HepG2 (cell line): Measurements from ENCODE around the gene ABCC8.

Experiments used
- ATF2 ChIP-seq: sonication (generic); formaldehyde crosslinking; IDR thresholded peaks from 2 replicates; pipeline ENCODE4 v1.4.0; 2020; ENCODE audit warnings: missing genetic modification reagents
- CBX2 ChIP-seq, 2 experiments: fragments of 200-600 bp in 1 of 2; sonication (generic); formaldehyde crosslinking in 1 of 2; IDR thresholded peaks; 2 replicates each; pipeline versions ENCODE4 v1.7.0 to v1.8.1; 2018 to 2022; ENCODE audit warnings: low read depth in 2 of 2, low read length in 1 of 2, mild to moderate bottlenecking in 1 of 2, missing genetic modification reagents in 1 of 2
- CTCF ChIP-seq: sonication (generic); formaldehyde crosslinking; IDR thresholded peaks from 2 replicates; pipeline ENCODE4 v1.5.0; 2020; ENCODE audit warnings: mild to moderate bottlenecking, missing genetic modification reagents, moderate library complexity
- NR2C2 ChIP-seq: sonication (generic); formaldehyde crosslinking; IDR thresholded peaks from 2 replicates; pipeline ENCODE4 v1.4.0; 2020; ENCODE audit warnings: missing genetic modification reagents, mild to moderate bottlenecking, moderate library complexity, borderline replicate concordance
- POLR2A ChIP-seq, 2 experiments: IDR thresholded peaks; 2 replicates each; pipeline ENCODE4 v1.6.1; 2011; ENCODE audit warnings: low read depth in 2 of 2, low read length in 2 of 2, mild to moderate bottlenecking in 1 of 2, moderate library complexity in 1 of 2; ENCODE audit not compliant: insufficient read depth in 1 of 2
- PRPF4 ChIP-seq: fragments of 200-400 bp; formaldehyde crosslinking; IDR thresholded peaks from 2 replicates; pipeline ENCODE4 v1.6.1; 2016; ENCODE audit warnings: low read length, low read depth; ENCODE audit not compliant: poor library complexity, severe bottlenecking
- ZBTB37 ChIP-seq: sonication (generic); formaldehyde crosslinking; IDR thresholded peaks from 2 replicates; pipeline ENCODE4 v1.4.0; 2020; ENCODE audit warnings: mild to moderate bottlenecking, missing genetic modification reagents
- ZNF792 ChIP-seq: IDR thresholded peaks from 2 replicates; pipeline ENCODE4 v1.6.1; 2016
- TF ChIP-seq, protein P1 (sequence below): sonication (generic); formaldehyde crosslinking; conservative IDR thresholded peaks from 2 replicates; pipeline ENCODE4 v1.4.0; 2020; ENCODE audit warnings: missing genetic modification reagents
- TF ChIP-seq, protein P2 (sequence below): sonication (generic); formaldehyde crosslinking; IDR thresholded peaks from 2 replicates; pipeline ENCODE4 v1.4.0; 2020; ENCODE audit warnings: missing genetic modification reagents
- TF ChIP-seq, protein P3 (sequence below), 2 experiments: sonication (generic) in 1 of 2; formaldehyde crosslinking in 1 of 2; IDR thresholded peaks; 2 replicates each; pipeline versions ENCODE4 v1.5.1 to v1.6.1; 2011 to 2020; ENCODE audit warnings: borderline replicate concordance in 1 of 2, low read depth in 1 of 2, low read length in 1 of 2, mild to moderate bottlenecking in 1 of 2, missing genetic modification reagents in 1 of 2, moderate library complexity in 1 of 2

DNA sequence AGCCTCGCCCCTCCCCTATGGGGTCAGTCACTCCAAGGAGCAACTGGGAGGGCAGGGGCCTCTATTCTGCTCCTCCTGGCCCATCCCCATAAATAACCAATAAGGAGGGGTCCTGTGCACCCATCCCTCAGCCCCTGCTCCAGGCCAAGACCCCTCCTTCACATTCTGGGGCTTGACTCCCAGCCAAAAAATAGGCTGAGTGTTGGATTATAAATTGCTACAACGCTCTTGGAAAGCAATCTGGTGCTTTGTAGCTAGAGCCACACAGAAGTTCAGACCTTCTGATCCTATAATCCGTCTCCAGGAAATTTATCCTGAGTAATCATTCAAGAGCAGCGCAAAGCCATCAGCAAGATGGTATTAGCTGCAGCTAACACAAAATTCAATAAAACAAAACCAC is 42.5 kb downstream of the ABCC8 start:
- no peak for TF ChIP-seq PRPF4
- no peak for TF ChIP-seq POLR2A (IDR thresholded peaks at IDR 0.05; ENCODE audit: insufficient read depth in 1 of 2, low read depth in 2 of 2, low read length in 2 of 2)
- TF ChIP-seq, protein P1, sequence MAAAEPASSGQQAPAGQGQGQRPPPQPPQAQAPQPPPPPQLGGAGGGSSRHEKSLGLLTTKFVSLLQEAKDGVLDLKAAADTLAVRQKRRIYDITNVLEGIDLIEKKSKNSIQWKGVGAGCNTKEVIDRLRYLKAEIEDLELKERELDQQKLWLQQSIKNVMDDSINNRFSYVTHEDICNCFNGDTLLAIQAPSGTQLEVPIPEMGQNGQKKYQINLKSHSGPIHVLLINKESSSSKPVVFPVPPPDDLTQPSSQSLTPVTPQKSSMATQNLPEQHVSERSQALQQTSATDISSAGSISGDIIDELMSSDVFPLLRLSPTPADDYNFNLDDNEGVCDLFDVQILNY (CRISPR knock-in tag) = no peak
- TF ChIP-seq ZNF792 (CRISPR knock-in tag) = no peak
- TF ChIP-seq, protein P2, sequence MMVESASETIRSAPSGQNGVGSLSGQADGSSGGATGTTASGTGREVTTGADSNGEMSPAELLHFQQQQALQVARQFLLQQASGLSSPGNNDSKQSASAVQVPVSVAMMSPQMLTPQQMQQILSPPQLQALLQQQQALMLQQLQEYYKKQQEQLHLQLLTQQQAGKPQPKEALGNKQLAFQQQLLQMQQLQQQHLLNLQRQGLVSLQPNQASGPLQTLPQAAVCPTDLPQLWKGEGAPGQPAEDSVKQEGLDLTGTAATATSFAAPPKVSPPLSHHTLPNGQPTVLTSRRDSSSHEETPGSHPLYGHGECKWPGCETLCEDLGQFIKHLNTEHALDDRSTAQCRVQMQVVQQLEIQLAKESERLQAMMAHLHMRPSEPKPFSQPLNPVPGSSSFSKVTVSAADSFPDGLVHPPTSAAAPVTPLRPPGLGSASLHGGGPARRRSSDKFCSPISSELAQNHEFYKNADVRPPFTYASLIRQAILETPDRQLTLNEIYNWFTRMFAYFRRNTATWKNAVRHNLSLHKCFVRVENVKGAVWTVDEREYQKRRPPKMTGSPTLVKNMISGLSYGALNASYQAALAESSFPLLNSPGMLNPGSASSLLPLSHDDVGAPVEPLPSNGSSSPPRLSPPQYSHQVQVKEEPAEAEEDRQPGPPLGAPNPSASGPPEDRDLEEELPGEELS (CRISPR knock-in tag) = no peak
- TF ChIP-seq CTCF (CRISPR knock-in tag) = no peak
- no peak for TF ChIP-seq NR2C2 (CRISPR knock-in tag)
- TF ChIP-seq, protein P3, sequence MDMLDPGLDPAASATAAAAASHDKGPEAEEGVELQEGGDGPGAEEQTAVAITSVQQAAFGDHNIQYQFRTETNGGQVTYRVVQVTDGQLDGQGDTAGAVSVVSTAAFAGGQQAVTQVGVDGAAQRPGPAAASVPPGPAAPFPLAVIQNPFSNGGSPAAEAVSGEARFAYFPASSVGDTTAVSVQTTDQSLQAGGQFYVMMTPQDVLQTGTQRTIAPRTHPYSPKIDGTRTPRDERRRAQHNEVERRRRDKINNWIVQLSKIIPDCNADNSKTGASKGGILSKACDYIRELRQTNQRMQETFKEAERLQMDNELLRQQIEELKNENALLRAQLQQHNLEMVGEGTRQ (IDR thresholded peaks at IDR 0.05; ENCODE audit: low read depth, low read length) = no peak
- TF ChIP-seq, protein P3 (CRISPR knock-in tag; IDR thresholded peaks at IDR 0.05; ENCODE audit: borderline replicate concordance) = no peak
- TF ChIP-seq ATF2 (CRISPR knock-in tag) = no peak
- TF ChIP-seq ZBTB37 = no peak
- no peak for TF ChIP-seq CBX2 (IDR thresholded peaks at IDR 0.05; ENCODE audit: low read depth, low read length)
- TF ChIP-seq CBX2 (CRISPR knock-in tag; IDR thresholded peaks at IDR 0.05; ENCODE audit: low read depth) = no peak
